NCI-H345 (cell line): ENCODE results near the gene SMG9.

ENCODE experiments used
- DNase-seq: peaks from one replicate; lab custom pipeline; 2025; lab: John Stamatoyannopoulos, UW

The SMG9 gene

GRCh38 chr19:43724896-43725295 lies 29.9 kb downstream of the SMG9 start:
- no peak for DNase-seq

GRCh38 chr19:43723588-43723987 lies 31.2 kb downstream of the SMG9 start:
- DNase-seq: no peak

- DNase-seq: no peak
Observed at GRCh38 chr19:43721469-43722048, 33.2 kb downstream of the SMG9 start.

GRCh38 chr19:43720936-43721335 lies 33.8 kb downstream of the SMG9 start:
- DNase-seq: no peak

GRCh38 chr19:43719918-43720317 lies 34.8 kb downstream of the SMG9 start:
- no peak for DNase-seq

GRCh38 chr19:43719378-43719868 lies 35.3 kb downstream of the SMG9 start:
- DNase-seq: no peak

GRCh38 chr19:43718627-43719377 lies 36.0 kb downstream of the SMG9 start:
- DNase-seq: no peak

- DNase-seq: no peak
Observed at GRCh38 chr19:43715776-43716175, 39.0 kb downstream of the SMG9 start, which contains the start of gene IRGC. Gene IRGC (plus strand): TSS chr19:43716076. CDS start chr19:43718559, 2,483 bp downstream.

- DNase-seq: no peak
Observed at GRCh38 chr19:43713208-43713607, 41.6 kb downstream of the SMG9 start.

GRCh38 chr19:43711751-43712355 lies 42.9 kb downstream of the SMG9 start:
- DNase-seq: no peak

- no peak for DNase-seq
Observed at GRCh38 chr19:43708716-43709115, 46.0 kb downstream of the SMG9 start.

GRCh38 chr19:43707158-43707712 lies 47.5 kb downstream of the SMG9 start:
- DNase-seq: no peak

- DNase-seq: no peak
Observed at GRCh38 chr19:43705729-43706128, 49.0 kb downstream of the SMG9 start.

GRCh38 chr19:43704002-43704705 lies 50.6 kb downstream of the SMG9 start:
- no peak for DNase-seq

GRCh38 chr19:43700395-43701000 lies 54.3 kb downstream of the SMG9 start:
- no peak for DNase-seq

- DNase-seq: no peak
Observed at GRCh38 chr19:43699506-43700394, 55.0 kb downstream of the SMG9 start.

GRCh38 chr19:43697295-43697694 lies 57.5 kb downstream of the SMG9 start:
- DNase-seq: no peak

- no peak for DNase-seq
Observed at GRCh38 chr19:43695985-43696704, 58.6 kb downstream of the SMG9 start.

- DNase-seq: no peak
Observed at GRCh38 chr19:43694553-43694952, 60.2 kb downstream of the SMG9 start.

- DNase-seq: no peak
Observed at GRCh38 chr19:43692877-43693276, 61.9 kb downstream of the SMG9 start.
